K562 (cell line): ENCODE results near the gene CRYBG1. TPM values are rescaled to one million over a fixed set of nuclear protein-coding genes. Genes with fewer than 3 reads are reported as not detected.

ENCODE experiments used
- ARID1B ChIP-seq: fragments of 450-650 bp; IDR thresholded peaks from 2 replicates; pipeline ENCODE4 v1.6.1; 2016; ENCODE audit warnings: antibody characterized with exemption, mild to moderate bottlenecking, inconsistent platforms
- CREM ChIP-seq: IDR thresholded peaks from 2 replicates; pipeline ENCODE4 v1.6.1; 2014; ENCODE audit warnings: antibody characterized with exemption, low read depth
- EGR1 ChIP-seq: fragments of 450-650 bp; conservative IDR thresholded peaks from 2 replicates; pipeline ENCODE4 v1.6.1; 2017; ENCODE audit warnings: mild to moderate bottlenecking
- MBD2 ChIP-seq: sonication (generic); IDR thresholded peaks from 2 replicates; pipeline ENCODE4 v1.6.1; 2016; ENCODE audit warnings: low read depth, borderline replicate concordance
- PHF20 ChIP-seq: fragments of 450-650 bp; IDR thresholded peaks from 2 replicates; pipeline ENCODE4 v1.6.1; 2018; ENCODE audit not compliant: partially characterized antibody
- POLR2H ChIP-seq: IDR thresholded peaks from 2 replicates; pipeline ENCODE4 v1.6.1; 2016; ENCODE audit warnings: missing genetic modification characterization, low read depth, mild to moderate bottlenecking, control low read depth, missing compliant biosample characterization, moderate library complexity
- PRPF4 ChIP-seq: fragments of 200-400 bp; formaldehyde crosslinking; IDR thresholded peaks from one replicate; pipeline ENCODE4 v1.6.1; 2017; ENCODE audit warnings: low read length, low read depth, mild to moderate bottlenecking; ENCODE audit not compliant: insufficient read depth, poor library complexity, severe bottlenecking
- SAFB2 ChIP-seq: fragments of 200-400 bp; formaldehyde crosslinking; IDR thresholded peaks from 2 replicates; pipeline ENCODE4 v1.6.1; 2018; ENCODE audit warnings: borderline replicate concordance, low read length, low read depth, moderate library complexity; ENCODE audit not compliant: severe bottlenecking
- SPI1 ChIP-seq: IDR thresholded peaks from 2 replicates; pipeline ENCODE4 v1.6.1; 2011; ENCODE audit warnings: low read depth, low read length, control low read depth, borderline replicate concordance
- ZNF212 ChIP-seq: fragments of 450-650 bp; formaldehyde crosslinking; IDR thresholded peaks from 2 replicates; pipeline ENCODE4 v1.4.0; 2020; ENCODE audit warnings: mild to moderate bottlenecking
- ZNF217 ChIP-seq: sonication (generic); formaldehyde crosslinking; IDR thresholded peaks from 2 replicates; pipeline ENCODE4 v1.8.0; 2022; ENCODE audit warnings: mild to moderate bottlenecking, missing genetic modification reagents
- ZNF445 ChIP-seq: fragments of 250-450 bp; sonication (Bioruptor Pico); IDR thresholded peaks from 2 replicates; pipeline ENCODE4 v1.4.0; 2020; ENCODE audit warnings: low read depth, mild to moderate bottlenecking, moderate library complexity
- ZNF551 ChIP-seq: fragments of 250-450 bp; sonication (Bioruptor Pico); IDR thresholded peaks from 2 replicates; pipeline ENCODE4 v1.5.0; 2021; ENCODE audit warnings: mild to moderate bottlenecking, moderate library complexity
- polyA plus RNA-seq, 8 experiments: library from polyadenylated mRNA; depleted of rRNA in 4 of 8; stranded (reverse) in 5 of 8; unstranded in 3 of 8; fragments of >200 nt; fragmentation: Nextera tagmentation in 2 of 8; fragmentation: Illumina TruSeq in 1 of 8; extraction: Ambion mirVana in 2 of 8; extraction: Trizol in 1 of 8; gene quantifications; 2 replicates each; pipeline versions ENCODE4 v1.2.1 to v1.2.3, GENCODE V29; 2011 to 2014; ENCODE audit warnings: inconsistent platforms in 1 of 8, missing spikeins in 1 of 8
- total RNA-seq, 7 experiments: library from RNA; depleted of rRNA in 6 of 7; stranded (reverse); fragments of >200 nt in 6 of 7; fragmentation: Illumina TruSeq in 2 of 7; extraction: Trizol in 2 of 7; gene quantifications; 2 replicates each; pipeline versions ENCODE4 v1.2.1 to v1.2.3, GENCODE V29; 2011 to 2021; ENCODE audit warnings: low replicate concordance in 1 of 7
- TF ChIP-seq, protein P1 (sequence below): sonication (generic); formaldehyde crosslinking; IDR thresholded peaks from 2 replicates; pipeline ENCODE4 v1.8.0; 2023; ENCODE audit warnings: missing genetic modification reagents, mild to moderate bottlenecking, borderline replicate concordance
- TF ChIP-seq, protein P2 (sequence below): sonication (generic); formaldehyde crosslinking; IDR thresholded peaks from 2 replicates; pipeline ENCODE4 v1.8.1; 2022; ENCODE audit warnings: missing genetic modification reagents
- TF ChIP-seq, protein P3 (sequence below): IDR thresholded peaks from 2 replicates; pipeline ENCODE4 v1.6.1; 2012; ENCODE audit warnings: low read depth, low read length, improper control_type of control experiment, borderline replicate concordance
- TF ChIP-seq, protein P4 (sequence below), 2 experiments: fragments of 200-800 bp in 1 of 2; sonication (Bioruptor generic) in 1 of 2; sonication (generic) in 1 of 2; formaldehyde crosslinking in 1 of 2; IDR thresholded peaks in 1 of 2; conservative IDR thresholded peaks in 1 of 2; 2 replicates each; pipeline versions ENCODE4 v1.5.0 to v1.6.1; 2016 to 2020; ENCODE audit warnings: missing compliant biosample characterization in 1 of 2, missing genetic modification characterization in 1 of 2, missing genetic modification reagents in 1 of 2

Gene CRYBG1
- total and polyA plus RNA-seq, 9 of the 15 experiments (the other 6 are each of a cell fraction or from before 2014, with no cell fraction given): 0.07 to 0.47 (median 0.11) TPM

DNA sequence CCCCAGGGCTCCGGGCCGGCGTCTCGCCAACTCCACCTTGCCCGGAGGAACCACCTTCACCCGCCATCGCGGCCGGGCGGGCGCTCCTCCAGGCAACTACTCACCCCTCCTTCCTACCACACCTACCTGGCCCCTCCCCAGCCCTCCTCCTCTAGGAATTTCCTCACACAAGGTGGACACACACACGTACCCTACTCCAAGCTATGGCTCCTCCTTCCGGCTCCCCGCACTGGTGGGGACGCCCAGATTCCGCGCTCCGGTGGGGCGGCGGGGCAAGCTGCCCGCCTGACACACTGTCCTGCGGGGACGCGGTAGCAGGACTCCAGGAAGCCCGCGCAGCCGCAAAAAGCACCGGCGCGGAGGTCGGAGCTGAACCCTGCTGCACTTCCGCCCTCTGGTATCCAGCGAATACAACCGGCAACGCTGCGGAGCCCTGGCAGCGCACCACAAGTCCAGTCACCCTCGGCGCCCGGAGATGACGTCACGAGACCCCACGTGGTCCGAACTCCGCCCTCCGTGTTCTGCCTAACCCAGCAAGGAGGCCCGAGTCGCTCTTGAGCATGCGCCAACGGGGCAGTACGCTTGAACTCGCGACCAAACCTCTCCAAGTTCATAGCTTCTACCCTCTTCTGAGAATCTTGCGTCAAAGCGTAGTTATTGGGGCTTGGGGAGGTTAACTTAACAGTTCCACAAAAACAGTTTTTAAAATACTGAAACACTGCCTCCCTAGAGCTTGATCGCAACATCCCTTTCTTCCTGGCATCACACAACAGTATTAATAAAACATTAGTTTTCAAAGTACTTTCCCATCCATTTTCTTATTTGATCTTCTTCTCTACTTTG, 35.0 kb upstream of the CRYBG1 start, which contains the start of gene ATG5 (continued):
- TF ChIP-seq SAFB2 (no peak), MBD2 (peak; percentile 56; the same call in 1 of the 2 replicates), ZNF217 (CRISPR knock-in tag) (no peak), EGR1 (no peak), ZNF445 (CRISPR knock-in tag) (no peak), SPI1 (peak; percentile 89), ARID1B (0 out of 2 replicates have a peak, but pooled peaks have one; percentile 25), ZNF551 (CRISPR knock-in tag) (no peak), PRPF4 (no peak), PHF20 (peak; percentile 94), ZNF212 (CRISPR knock-in tag) (no peak), CREM (peak; percentile 100), POLR2H (peak; percentile 73)
- TF ChIP-seq, protein P1, sequence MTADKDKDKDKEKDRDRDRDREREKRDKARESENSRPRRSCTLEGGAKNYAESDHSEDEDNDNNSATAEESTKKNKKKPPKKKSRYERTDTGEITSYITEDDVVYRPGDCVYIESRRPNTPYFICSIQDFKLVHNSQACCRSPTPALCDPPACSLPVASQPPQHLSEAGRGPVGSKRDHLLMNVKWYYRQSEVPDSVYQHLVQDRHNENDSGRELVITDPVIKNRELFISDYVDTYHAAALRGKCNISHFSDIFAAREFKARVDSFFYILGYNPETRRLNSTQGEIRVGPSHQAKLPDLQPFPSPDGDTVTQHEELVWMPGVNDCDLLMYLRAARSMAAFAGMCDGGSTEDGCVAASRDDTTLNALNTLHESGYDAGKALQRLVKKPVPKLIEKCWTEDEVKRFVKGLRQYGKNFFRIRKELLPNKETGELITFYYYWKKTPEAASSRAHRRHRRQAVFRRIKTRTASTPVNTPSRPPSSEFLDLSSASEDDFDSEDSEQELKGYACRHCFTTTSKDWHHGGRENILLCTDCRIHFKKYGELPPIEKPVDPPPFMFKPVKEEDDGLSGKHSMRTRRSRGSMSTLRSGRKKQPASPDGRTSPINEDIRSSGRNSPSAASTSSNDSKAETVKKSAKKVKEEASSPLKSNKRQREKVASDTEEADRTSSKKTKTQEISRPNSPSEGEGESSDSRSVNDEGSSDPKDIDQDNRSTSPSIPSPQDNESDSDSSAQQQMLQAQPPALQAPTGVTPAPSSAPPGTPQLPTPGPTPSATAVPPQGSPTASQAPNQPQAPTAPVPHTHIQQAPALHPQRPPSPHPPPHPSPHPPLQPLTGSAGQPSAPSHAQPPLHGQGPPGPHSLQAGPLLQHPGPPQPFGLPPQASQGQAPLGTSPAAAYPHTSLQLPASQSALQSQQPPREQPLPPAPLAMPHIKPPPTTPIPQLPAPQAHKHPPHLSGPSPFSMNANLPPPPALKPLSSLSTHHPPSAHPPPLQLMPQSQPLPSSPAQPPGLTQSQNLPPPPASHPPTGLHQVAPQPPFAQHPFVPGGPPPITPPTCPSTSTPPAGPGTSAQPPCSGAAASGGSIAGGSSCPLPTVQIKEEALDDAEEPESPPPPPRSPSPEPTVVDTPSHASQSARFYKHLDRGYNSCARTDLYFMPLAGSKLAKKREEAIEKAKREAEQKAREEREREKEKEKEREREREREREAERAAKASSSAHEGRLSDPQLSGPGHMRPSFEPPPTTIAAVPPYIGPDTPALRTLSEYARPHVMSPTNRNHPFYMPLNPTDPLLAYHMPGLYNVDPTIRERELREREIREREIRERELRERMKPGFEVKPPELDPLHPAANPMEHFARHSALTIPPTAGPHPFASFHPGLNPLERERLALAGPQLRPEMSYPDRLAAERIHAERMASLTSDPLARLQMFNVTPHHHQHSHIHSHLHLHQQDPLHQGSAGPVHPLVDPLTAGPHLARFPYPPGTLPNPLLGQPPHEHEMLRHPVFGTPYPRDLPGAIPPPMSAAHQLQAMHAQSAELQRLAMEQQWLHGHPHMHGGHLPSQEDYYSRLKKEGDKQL (CRISPR knock-in tag): no peak
- TF ChIP-seq, protein P2, sequence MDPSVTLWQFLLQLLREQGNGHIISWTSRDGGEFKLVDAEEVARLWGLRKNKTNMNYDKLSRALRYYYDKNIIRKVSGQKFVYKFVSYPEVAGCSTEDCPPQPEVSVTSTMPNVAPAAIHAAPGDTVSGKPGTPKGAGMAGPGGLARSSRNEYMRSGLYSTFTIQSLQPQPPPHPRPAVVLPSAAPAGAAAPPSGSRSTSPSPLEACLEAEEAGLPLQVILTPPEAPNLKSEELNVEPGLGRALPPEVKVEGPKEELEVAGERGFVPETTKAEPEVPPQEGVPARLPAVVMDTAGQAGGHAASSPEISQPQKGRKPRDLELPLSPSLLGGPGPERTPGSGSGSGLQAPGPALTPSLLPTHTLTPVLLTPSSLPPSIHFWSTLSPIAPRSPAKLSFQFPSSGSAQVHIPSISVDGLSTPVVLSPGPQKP (CRISPR knock-in tag): no peak
- TF ChIP-seq, protein P3, sequence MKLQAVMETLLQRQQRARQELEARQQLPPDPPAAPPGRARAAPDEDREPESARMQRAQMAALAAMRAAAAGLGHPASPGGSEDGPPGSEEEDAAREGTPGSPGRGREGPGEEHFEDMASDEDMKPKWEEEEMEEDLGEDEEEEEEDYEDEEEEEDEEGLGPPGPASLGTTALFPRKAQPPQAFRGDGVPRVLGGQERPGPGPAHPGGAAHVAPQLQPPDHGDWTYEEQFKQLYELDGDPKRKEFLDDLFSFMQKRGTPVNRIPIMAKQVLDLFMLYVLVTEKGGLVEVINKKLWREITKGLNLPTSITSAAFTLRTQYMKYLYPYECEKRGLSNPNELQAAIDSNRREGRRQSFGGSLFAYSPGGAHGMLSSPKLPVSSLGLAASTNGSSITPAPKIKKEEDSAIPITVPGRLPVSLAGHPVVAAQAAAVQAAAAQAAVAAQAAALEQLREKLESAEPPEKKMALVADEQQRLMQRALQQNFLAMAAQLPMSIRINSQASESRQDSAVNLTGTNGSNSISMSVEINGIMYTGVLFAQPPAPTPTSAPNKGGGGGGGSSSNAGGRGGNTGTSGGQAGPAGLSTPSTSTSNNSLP: no peak
- TF ChIP-seq, protein P4, sequence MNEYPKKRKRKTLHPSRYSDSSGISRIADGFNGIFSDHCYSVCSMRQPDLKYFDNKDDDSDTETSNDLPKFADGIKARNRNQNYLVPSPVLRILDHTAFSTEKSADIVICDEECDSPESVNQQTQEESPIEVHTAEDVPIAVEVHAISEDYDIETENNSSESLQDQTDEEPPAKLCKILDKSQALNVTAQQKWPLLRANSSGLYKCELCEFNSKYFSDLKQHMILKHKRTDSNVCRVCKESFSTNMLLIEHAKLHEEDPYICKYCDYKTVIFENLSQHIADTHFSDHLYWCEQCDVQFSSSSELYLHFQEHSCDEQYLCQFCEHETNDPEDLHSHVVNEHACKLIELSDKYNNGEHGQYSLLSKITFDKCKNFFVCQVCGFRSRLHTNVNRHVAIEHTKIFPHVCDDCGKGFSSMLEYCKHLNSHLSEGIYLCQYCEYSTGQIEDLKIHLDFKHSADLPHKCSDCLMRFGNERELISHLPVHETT (CRISPR knock-in tag; conservative IDR thresholded peaks at IDR 0.05 in 1 of 2, IDR thresholded peaks at IDR 0.05 in 1 of 2): peak in 1 of 2 experiments; percentile 98; a peak in 2 of 4 replicates
